Neural progenitor cell (in vitro differentiated cells): ENCODE measurements around the gene RTEL1. TPM values are rescaled to one million over a fixed set of nuclear protein-coding genes. Genes with fewer than 3 reads are reported as not detected.

Experiments used
- DNase-seq: peaks from one replicate; pipeline ENCODE4 v3.0.0-alpha.2; 2016; ENCODE audit warnings: low spot score
- H2AFZ ChIP-seq: fragments of 200-600 bp; sonication (generic); replicated peaks from 2 replicates; pipeline ENCODE4 v1.6.1; 2016; ENCODE audit warnings: antibody characterized with exemption
- H3F3A ChIP-seq: fragments of 200-600 bp; sonication (generic); 2 replicates; pipeline ENCODE4 v1.6.1; 2016; ENCODE audit warnings: antibody characterized with exemption, low read depth
- H3K27ac ChIP-seq: fragments of 200-600 bp; sonication (generic); 2 replicates; pipeline ENCODE4 v1.5.1; 2016; ENCODE audit warnings: mild to moderate bottlenecking
- H3K27me3 ChIP-seq: fragments of 200-600 bp; sonication (generic); 2 replicates; pipeline ENCODE4 v1.6.1; 2016; ENCODE audit warnings: mild to moderate bottlenecking, moderate library complexity
- H3K36me3 ChIP-seq: fragments of 200-600 bp; sonication (generic); 2 replicates; pipeline ENCODE4 v1.5.1; 2016
- H3K4me1 ChIP-seq: fragments of 200-600 bp; sonication (generic); 2 replicates; pipeline ENCODE4 v1.6.1; 2016; ENCODE audit warnings: mixed run types
- H3K4me2 ChIP-seq: fragments of 200-600 bp; sonication (generic); 2 replicates; pipeline ENCODE4 v1.6.1; 2016
- H3K4me3 ChIP-seq: fragments of 200-600 bp; sonication (generic); 2 replicates; pipeline ENCODE4 v1.5.1; 2016
- H3K79me2 ChIP-seq: fragments of 200-600 bp; sonication (generic); 2 replicates; pipeline ENCODE4 v1.6.1; 2016; ENCODE audit warnings: low read depth
- H3K9ac ChIP-seq: fragments of 200-600 bp; sonication (generic); 2 replicates; pipeline ENCODE4 v1.6.1; 2016
- H3K9me3 ChIP-seq: fragments of 200-600 bp; sonication (generic); 2 replicates; pipeline ENCODE4 v1.5.1; 2016; ENCODE audit warnings: low read depth
- H4K20me1 ChIP-seq: fragments of 200-600 bp; sonication (generic); 2 replicates; pipeline ENCODE4 v1.6.1; 2016; ENCODE audit warnings: low read depth
- H3K27ac Mint-ChIP-seq: 3 replicates; pipeline ENCODE4 v1.8.0; 2021; ENCODE audit warnings: mixed read lengths
- H3K27me3 Mint-ChIP-seq: 2 replicates; pipeline ENCODE4 v1.8.0; 2022; ENCODE audit warnings: low read depth, mild to moderate bottlenecking, inconsistent platforms, moderate library complexity, mixed read lengths; ENCODE audit not compliant: insufficient read depth
- H3K36me3 Mint-ChIP-seq: 3 replicates; pipeline ENCODE4 v1.8.0; 2021; ENCODE audit warnings: mixed read lengths
- H3K4me1 Mint-ChIP-seq: 3 replicates; pipeline ENCODE4 v1.8.0; 2021; ENCODE audit warnings: mixed read lengths
- H3K4me3 Mint-ChIP-seq: 3 replicates; pipeline ENCODE4 v1.8.0; 2021; ENCODE audit warnings: mild to moderate bottlenecking, moderate library complexity, mixed read lengths
- H3K9me3 Mint-ChIP-seq: 3 replicates; pipeline ENCODE4 v1.8.0; 2020; ENCODE audit warnings: mixed read lengths
- EZH2 ChIP-seq: fragments of 200-600 bp; sonication (generic); IDR thresholded peaks from 2 replicates; pipeline ENCODE4 v1.6.1; 2017; ENCODE audit warnings: antibody characterized with exemption, mild to moderate bottlenecking, moderate library complexity
- EZH2phosphoT487 ChIP-seq: fragments of 200-600 bp; sonication (generic); IDR thresholded peaks from 2 replicates; pipeline ENCODE4 v1.6.1; 2017; ENCODE audit warnings: antibody characterized with exemption
- total RNA-seq: library from RNA; depleted of rRNA; stranded (reverse); fragments of >200 nt; gene quantifications from 2 replicates; pipeline ENCODE4 v1.2.3, GENCODE V29; 2015; ENCODE audit warnings: low replicate concordance
- TF ChIP-seq, protein P1 (sequence below): fragments of 200-600 bp; sonication (generic); IDR thresholded peaks from 2 replicates; pipeline ENCODE4 v1.5.1; 2017; ENCODE audit warnings: antibody characterized with exemption, mild to moderate bottlenecking

The RTEL1 gene
- total RNA-seq, 1 donor from 2014 or later = 6.0 TPM

DNA sequence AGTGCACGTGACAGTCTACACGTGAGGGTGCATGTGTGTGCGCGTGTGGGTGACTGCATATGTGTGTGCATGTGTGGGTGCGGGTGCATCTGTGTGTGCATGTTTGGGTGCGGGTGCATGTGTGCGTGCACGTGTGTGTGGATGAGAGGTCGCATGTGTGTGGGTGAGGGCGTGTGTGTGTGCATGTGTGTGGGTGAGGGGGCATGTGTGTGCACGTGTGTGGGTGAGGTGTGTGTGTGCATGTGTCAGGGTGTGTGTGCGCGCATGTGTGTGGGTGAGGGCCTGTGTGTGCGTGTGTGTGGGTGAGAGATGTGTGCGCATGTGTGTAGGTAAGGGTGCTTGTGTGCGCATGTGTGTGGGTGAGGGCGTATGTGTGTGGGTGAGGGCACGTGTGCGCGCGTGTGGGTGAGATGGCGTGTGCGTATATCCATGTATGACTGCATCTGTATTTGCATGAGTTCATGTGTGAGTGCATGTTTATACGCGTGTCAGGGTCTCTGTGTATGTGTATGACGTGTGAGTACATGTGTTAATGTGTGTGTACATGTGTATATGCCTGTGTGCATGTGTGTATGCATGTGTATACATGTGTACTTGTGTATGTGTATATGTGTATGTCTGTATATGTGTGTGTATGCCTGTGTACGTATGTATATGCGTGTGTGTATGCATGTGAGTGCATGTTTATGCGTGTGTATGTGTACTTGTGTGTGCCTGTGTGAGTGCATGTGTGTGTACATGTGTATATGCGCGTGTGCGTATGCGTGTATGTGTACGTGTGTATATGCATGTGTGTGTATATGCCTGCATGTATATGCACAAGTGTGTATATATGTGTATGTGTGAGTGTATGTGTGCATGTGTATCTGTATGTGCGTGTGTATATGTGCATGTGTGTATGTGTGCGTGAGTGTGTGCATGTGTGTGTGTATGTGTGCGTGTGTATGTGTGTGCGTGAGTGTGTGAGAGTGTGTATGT lies 74.3 kb downstream of the RTEL1 start:
- H3K36me3 Mint-ChIP-seq = peaks cover 12% of the 10 kb centered on the region
- H3K27me3 ChIP-seq = peaks cover 12% of the 10 kb centered on the region
- DNase-seq = no peak
- no peak overlapping the region for H3K9ac ChIP-seq
- H3K9me3 Mint-ChIP-seq = no peaks in the 10 kb centered on the region
- H3K9me3 ChIP-seq = no peaks in the 10 kb centered on the region
- no peak overlapping the region for H3K27ac Mint-ChIP-seq
- no peak overlapping the region for H2AFZ ChIP-seq
- H3K4me3 ChIP-seq = no peak overlapping the region
- no peak for TF ChIP-seq EZH2phosphoT487
- TF ChIP-seq, protein P1, sequence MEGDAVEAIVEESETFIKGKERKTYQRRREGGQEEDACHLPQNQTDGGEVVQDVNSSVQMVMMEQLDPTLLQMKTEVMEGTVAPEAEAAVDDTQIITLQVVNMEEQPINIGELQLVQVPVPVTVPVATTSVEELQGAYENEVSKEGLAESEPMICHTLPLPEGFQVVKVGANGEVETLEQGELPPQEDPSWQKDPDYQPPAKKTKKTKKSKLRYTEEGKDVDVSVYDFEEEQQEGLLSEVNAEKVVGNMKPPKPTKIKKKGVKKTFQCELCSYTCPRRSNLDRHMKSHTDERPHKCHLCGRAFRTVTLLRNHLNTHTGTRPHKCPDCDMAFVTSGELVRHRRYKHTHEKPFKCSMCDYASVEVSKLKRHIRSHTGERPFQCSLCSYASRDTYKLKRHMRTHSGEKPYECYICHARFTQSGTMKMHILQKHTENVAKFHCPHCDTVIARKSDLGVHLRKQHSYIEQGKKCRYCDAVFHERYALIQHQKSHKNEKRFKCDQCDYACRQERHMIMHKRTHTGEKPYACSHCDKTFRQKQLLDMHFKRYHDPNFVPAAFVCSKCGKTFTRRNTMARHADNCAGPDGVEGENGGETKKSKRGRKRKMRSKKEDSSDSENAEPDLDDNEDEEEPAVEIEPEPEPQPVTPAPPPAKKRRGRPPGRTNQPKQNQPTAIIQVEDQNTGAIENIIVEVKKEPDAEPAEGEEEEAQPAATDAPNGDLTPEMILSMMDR = no peak
- TF ChIP-seq EZH2 = no peak
- H4K20me1 ChIP-seq = peaks cover 20% of the 10 kb centered on the region
- H3K4me3 Mint-ChIP-seq = no peak overlapping the region
- peaks cover 7% of the 10 kb centered on the region for H3K4me1 ChIP-seq
- H3K27me3 Mint-ChIP-seq = peaks cover 2% of the 10 kb centered on the region
- peaks cover 14% of the 10 kb centered on the region for H3F3A ChIP-seq
- no peaks in the 10 kb centered on the region for H3K4me1 Mint-ChIP-seq
- no peak overlapping the region for H3K4me2 ChIP-seq
- H3K36me3 ChIP-seq = no peaks in the 10 kb centered on the region
- H3K79me2 ChIP-seq = peaks cover 4% of the 10 kb centered on the region
- no peak overlapping the region for H3K27ac ChIP-seq

DNA sequence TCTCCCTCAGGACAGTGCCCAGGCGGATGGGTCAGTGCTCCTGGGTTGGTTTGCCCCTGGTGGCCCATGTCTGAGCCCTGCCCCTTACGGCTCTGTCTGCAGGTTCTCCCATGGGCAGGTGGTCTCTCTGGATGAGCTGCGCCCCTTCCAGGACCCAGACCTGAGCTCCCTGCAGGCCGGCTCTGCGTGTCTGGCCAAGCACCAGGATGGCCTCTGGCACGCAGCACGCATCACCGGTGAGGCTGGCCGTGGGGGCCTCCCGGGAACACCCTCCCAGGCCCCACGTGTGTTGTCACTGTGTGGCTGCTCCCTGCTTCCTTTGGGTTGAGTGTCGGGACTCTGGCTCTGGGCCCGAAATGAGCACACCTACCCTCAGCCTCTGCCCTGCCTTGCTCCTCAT lies 75.0 kb downstream of the RTEL1 start:
- Histone ChIP-seq H2AFZ (no peak overlapping the region), H3K4me1 (peaks cover 14% of the 10 kb centered on the region), H3K9ac (no peak overlapping the region), H3K4me2 (no peak overlapping the region), H4K20me1 (peaks cover 26% of the 10 kb centered on the region), H3K36me3 (no peaks in the 10 kb centered on the region), H3K4me3 (no peak overlapping the region), H3K9me3 (no peaks in the 10 kb centered on the region), H3K79me2 (no peaks in the 10 kb centered on the region), H3F3A (peaks cover 19% of the 10 kb centered on the region), H3K27me3 (peaks cover 19% of the 10 kb centered on the region), H3K27ac (no peak overlapping the region)
- H3K4me1 Mint-ChIP-seq = no peaks in the 10 kb centered on the region
- no peaks in the 10 kb centered on the region for H3K9me3 Mint-ChIP-seq
- peaks cover 9% of the 10 kb centered on the region for H3K36me3 Mint-ChIP-seq
- no peak overlapping the region for H3K4me3 Mint-ChIP-seq
- H3K27me3 Mint-ChIP-seq = peaks cover 2% of the 10 kb centered on the region
- no peak for DNase-seq
- TF ChIP-seq, protein P1 = no peak
- TF ChIP-seq EZH2 (no peak), EZH2phosphoT487 (no peak)
- no peak overlapping the region for H3K27ac Mint-ChIP-seq

DNA sequence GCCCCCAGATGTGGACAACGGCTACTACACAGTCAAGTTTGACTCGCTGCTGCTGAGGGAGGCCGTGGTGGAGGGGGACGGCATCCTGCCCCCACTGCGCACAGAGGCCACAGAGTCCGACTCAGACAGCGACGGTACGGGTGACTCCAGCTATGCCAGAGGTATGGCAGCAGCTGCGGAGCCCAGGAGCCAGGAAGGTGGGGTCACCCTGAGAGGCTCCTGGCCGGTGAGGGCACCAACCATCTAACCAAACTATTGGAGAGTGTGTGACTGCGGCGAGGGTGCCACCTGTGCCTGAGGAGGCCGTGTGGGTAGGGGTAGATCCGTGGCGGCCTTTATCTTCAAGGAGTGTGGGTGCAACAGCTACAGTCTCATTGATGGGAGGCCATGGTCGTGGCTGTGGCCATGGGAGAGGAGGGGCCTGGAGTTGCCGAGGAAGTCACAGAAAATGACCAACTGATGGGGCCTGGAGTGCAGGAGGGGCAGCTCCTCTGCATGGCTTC lies 75.5 kb downstream of the RTEL1 start:
- peaks cover 20% of the 10 kb centered on the region for H3K4me1 ChIP-seq
- no peak overlapping the region for H3K4me3 ChIP-seq
- peaks cover 31% of the 10 kb centered on the region for H4K20me1 ChIP-seq
- Mint-ChIP-seq H3K27me3 (peaks cover 2% of the 10 kb centered on the region), H3K9me3 (no peaks in the 10 kb centered on the region), H3K4me1 (no peaks in the 10 kb centered on the region), H3K27ac (no peak overlapping the region), H3K4me3 (no peak overlapping the region), H3K36me3 (peaks cover 7% of the 10 kb centered on the region)
- no peaks in the 10 kb centered on the region for H3K9me3 ChIP-seq
- H3K4me2 ChIP-seq = no peak overlapping the region
- H3K27me3 ChIP-seq = peaks cover 24% of the 10 kb centered on the region
- TF ChIP-seq EZH2phosphoT487 = no peak
- TF ChIP-seq EZH2 = no peak
- TF ChIP-seq, protein P1 = no peak
- H2AFZ ChIP-seq = no peak overlapping the region
- no peaks in the 10 kb centered on the region for H3K36me3 ChIP-seq
- DNase-seq = no peak
- H3K79me2 ChIP-seq = no peaks in the 10 kb centered on the region
- H3K9ac ChIP-seq = no peak overlapping the region
- no peak overlapping the region for H3K27ac ChIP-seq
- H3F3A ChIP-seq = peaks cover 24% of the 10 kb centered on the region
